Mesothelial cell of epicardium (in vitro differentiated cells): ENCODE results near the gene MCF2. TPM values are rescaled to one million over a fixed set of nuclear protein-coding genes. Genes with fewer than 3 reads are reported as not detected.
"Not testable (repeated sequence)": the region's sequence is repeated elsewhere in the genome, so short reads cannot be mapped to it uniquely, and the experiment has no call there.

ENCODE experiments used
- DNase-seq, 2 experiments: peaks; one replicate each; pipeline ENCODE4 v3.0.0; 2021; ENCODE audit warnings: low spot score in 2 of 2; ENCODE audit not compliant: unreplicated experiment in 2 of 2
- H3K27ac Mint-ChIP-seq: 2 replicates; pipeline ENCODE4 v1.8.0; 2021; ENCODE audit warnings: mixed read lengths
- H3K27me3 Mint-ChIP-seq: 2 replicates; pipeline ENCODE4 v1.8.0; 2021; ENCODE audit warnings: low read depth, mixed read lengths
- H3K36me3 Mint-ChIP-seq: 2 replicates; pipeline ENCODE4 v1.8.0; 2021; ENCODE audit warnings: mixed read lengths
- H3K4me1 Mint-ChIP-seq: 2 replicates; pipeline ENCODE4 v1.8.0; 2021; ENCODE audit warnings: mixed read lengths
- H3K4me3 Mint-ChIP-seq: 2 replicates; pipeline ENCODE4 v1.8.0; 2021; ENCODE audit warnings: mild to moderate bottlenecking, moderate library complexity, mixed read lengths
- H3K9me3 Mint-ChIP-seq: 2 replicates; pipeline ENCODE4 v1.8.0; 2021; ENCODE audit warnings: mixed read lengths
- CTCF ChIP-seq: fragments of 200-600 bp; sonication (generic); IDR thresholded peaks from one replicate; pipeline ENCODE4 v1.5.0; 2021; ENCODE audit warnings: antibody characterized with exemption; ENCODE audit not compliant: unreplicated experiment
- total RNA-seq: library from RNA; stranded (reverse); gene quantifications from 3 replicates; pipeline ENCODE4 v1.2.1, GENCODE V29; 2021

Gene MCF2
- total RNA-seq, 1 donor from 2014 or later = not detected

GRCh38 chrX:139692908-139693307 is 15.1 kb downstream of the MCF2 start:
- Mint-ChIP-seq H3K27me3 (peaks cover 49% of the 10 kb centered on the region), H3K27ac (no peak overlapping the region), H3K4me1 (peaks cover 3% of the 10 kb centered on the region), H3K4me3 (peak overlapping the region; percentile 45), H3K9me3 (peaks cover 4% of the 10 kb centered on the region), H3K36me3 (no peaks in the 10 kb centered on the region)
- DNase-seq = no peak
- no peak for TF ChIP-seq CTCF

- Mint-ChIP-seq H3K4me3 (peak overlapping the region; percentile 45), H3K27me3 (peaks cover 49% of the 10 kb centered on the region), H3K9me3 (peaks cover 4% of the 10 kb centered on the region), H3K4me1 (peaks cover 3% of the 10 kb centered on the region), H3K27ac (no peak overlapping the region), H3K36me3 (no peaks in the 10 kb centered on the region)
- no peak for TF ChIP-seq CTCF
- DNase-seq = no peak
Measured at GRCh38 chrX:139692506-139692849, 15.5 kb downstream of the MCF2 start.

- peak overlapping the region; percentile 66 for H3K4me3 Mint-ChIP-seq
- H3K27ac Mint-ChIP-seq = no peak overlapping the region
- peaks cover 6% of the 10 kb centered on the region for H3K9me3 Mint-ChIP-seq
- peaks cover 3% of the 10 kb centered on the region for H3K4me1 Mint-ChIP-seq
- no peak for DNase-seq
- no peaks in the 10 kb centered on the region for H3K36me3 Mint-ChIP-seq
- TF ChIP-seq CTCF = no peak
- peaks cover 49% of the 10 kb centered on the region for H3K27me3 Mint-ChIP-seq
Measured at GRCh38 chrX:139691843-139692505, 16.0 kb downstream of the MCF2 start.

- no peak for TF ChIP-seq CTCF
- peak overlapping the region; percentile 66 for H3K4me3 Mint-ChIP-seq
- H3K27ac Mint-ChIP-seq = no peak overlapping the region
- peaks cover 11% of the 10 kb centered on the region for H3K9me3 Mint-ChIP-seq
- H3K36me3 Mint-ChIP-seq = no peaks in the 10 kb centered on the region
- peaks cover 3% of the 10 kb centered on the region for H3K4me1 Mint-ChIP-seq
- H3K27me3 Mint-ChIP-seq = peaks cover 49% of the 10 kb centered on the region
- no peak for DNase-seq
Measured at GRCh38 chrX:139691493-139691842, 16.5 kb downstream of the MCF2 start.

- H3K36me3 Mint-ChIP-seq, DNase-seq, H3K27ac Mint-ChIP-seq, H3K4me1 Mint-ChIP-seq, H3K4me3 Mint-ChIP-seq: not testable (repeated sequence)
- Mint-ChIP-seq H3K27me3 (peaks cover 11% of the 10 kb centered on the region), H3K9me3 (peaks cover 29% of the 10 kb centered on the region)
Measured at GRCh38 chrX:139685175-139685574, 22.8 kb downstream of the MCF2 start.

GRCh38 chrX:139680356-139680755 is 27.6 kb downstream of the MCF2 start:
- H3K9me3 Mint-ChIP-seq = peaks cover 26% of the 10 kb centered on the region
- TF ChIP-seq CTCF = no peak
- H3K27me3 Mint-ChIP-seq = no peaks in the 10 kb centered on the region
- H3K27ac Mint-ChIP-seq = no peak overlapping the region
- no peaks in the 10 kb centered on the region for H3K4me1 Mint-ChIP-seq
- DNase-seq = no peak
- no peaks in the 10 kb centered on the region for H3K36me3 Mint-ChIP-seq
- no peak overlapping the region for H3K4me3 Mint-ChIP-seq
